Psoas muscle (tissue), 8 donors: ENCODE data around the gene SLX9. TPM values are rescaled to one million over a fixed set of nuclear protein-coding genes. Genes with fewer than 3 reads are reported as not detected.

Experiments
- ATAC-seq, 4 donors: fragments of 200-7000 bp; cut with Tn5 transposase; one replicate each; pipeline ENCODE4 v1.9.1; 2020; ENCODE audit warnings: moderate library complexity in 3 of 4, mild to moderate bottlenecking in 2 of 4
- DNase-seq, 2 donors: peaks; one replicate each; pipeline ENCODE4 v3.0.0-alpha.2; 2020
- H3K27ac ChIP-seq: fragments of 200-600 bp; one replicate; pipeline ENCODE4 v1.8.0; 2022
- H3K27me3 ChIP-seq, 3 donors: fragments of 200-600 bp in 1 of 3; one replicate each; pipeline versions ENCODE4 v1.6.1 to v1.8.0; 2013 to 2022; ENCODE audit warnings: low read length in 2 of 3, mild to moderate bottlenecking in 2 of 3, moderate library complexity in 1 of 3; ENCODE audit not compliant: insufficient read depth in 3 of 3
- H3K36me3 ChIP-seq, 2 donors: fragments of 200-600 bp in 1 of 2; one replicate each; pipeline versions ENCODE4 v1.6.1 to v1.8.0; 2013 to 2022; ENCODE audit warnings: low read depth in 1 of 2, mild to moderate bottlenecking in 1 of 2, moderate library complexity in 1 of 2; ENCODE audit not compliant: insufficient read depth in 1 of 2
- H3K4me1 ChIP-seq: fragments of 200-600 bp; one replicate; pipeline ENCODE4 v1.8.0; 2022
- H3K4me3 ChIP-seq: fragments of 200-600 bp; one replicate; pipeline ENCODE4 v1.8.0; 2022; ENCODE audit warnings: mild to moderate bottlenecking
- H3K9me3 ChIP-seq: fragments of 200-600 bp; one replicate; pipeline ENCODE4 v1.8.0; 2022
- CTCF ChIP-seq: fragments of 200-600 bp; IDR thresholded peaks from one replicate; pipeline ENCODE4 v1.8.0; 2022; ENCODE audit warnings: antibody characterized with exemption
- WGBS, 3 donors: extraction: QIAGEN DNeasy Blood & Tissue Kit; methylation state at CpG; one replicate each; pipeline versions ENCODE4 v1.1.6 to v1.1.7; 2013; 5-methylcytosine and 5-hydroxymethylcytosine counted together
- intact Hi-C, 2 donors: fragments of 100-400 bp; cut with DNase I; formaldehyde crosslinking; loops; one replicate each; pipeline versions ENCODE4 v1.11.0 to v1.14.2; 2022
- polyA plus RNA-seq, 3 donors: library from polyadenylated mRNA; stranded (reverse); fragments of 200-250 nt; gene quantifications; one replicate each; pipeline ENCODE4 v1.2.3, GENCODE V29; 2013
- total RNA-seq, 4 donors: library from RNA; stranded (reverse); fragmentation: NEBNext Ultra II Directional in 2 of 4; extraction: Animal tissue kit (Norgen Biotek cat#: 25700) in 2 of 4; gene quantifications; one replicate each; pipeline versions ENCODE4 v1.2.1 to v1.2.4, GENCODE V29; 2021 to 2023
- donor health status: healthy with polysubstance abuse.
- donor health status: DM: no; HTN: no; CAD: no; lungs with moderate emphysema.
- donor health status: Bipolar disorder and iron deficiency.
- donor health status: healthy.
- donor health status: DM: yes; HTN: yes; CAD: no.
- donor health status: DM: no; HTN: no; CAD: no.
- donor health status: DM: no; HTN: no; CAD: no.
- donor health status: DM: yes; HTN: yes; CAD: no.

Gene SLX9
- total and polyA plus RNA-seq, 7 donors = 20.2 to 69.2 (median 30.1) TPM

GRCh38 chr21:45016031-45016405 is 76.2 kb downstream of the SLX9 start:
- intact Hi-C loops = no loop called here
- H3K4me1 ChIP-seq = peaks cover 15% of the 10 kb centered on the region
- no peaks in the 10 kb centered on the region for H3K36me3 ChIP-seq
- no peak overlapping the region for H3K4me3 ChIP-seq
- WGBS, 3 donors = 59 to 71% (median 70%) methylated on average over 7 of the region's 7 CpGs
- no peak for TF ChIP-seq CTCF
- DNase-seq = peak in 1 of 2 donors; percentile 10
- H3K27ac ChIP-seq = no peak overlapping the region
- H3K9me3 ChIP-seq = no peaks in the 10 kb centered on the region
- ATAC-seq = no peak
- peaks cover 0 to 2% (median 0%) of the 10 kb centered on the region in 3 donors for H3K27me3 ChIP-seq

GRCh38 chr21:45016406-45017038 is 76.7 kb downstream of the SLX9 start:
- Histone ChIP-seq H3K27ac (no peak overlapping the region), H3K9me3 (no peaks in the 10 kb centered on the region), H3K4me3 (no peak overlapping the region), H3K27me3 (peaks cover 0 to 2% (median 0%) of the 10 kb centered on the region in 3 donors), H3K4me1 (peaks cover 15% of the 10 kb centered on the region), H3K36me3 (no peaks in the 10 kb centered on the region)
- DNase-seq (peak; percentile 14 to 40), ATAC-seq (no peak)
- 50 to 61% (median 52%) methylated on average over 15 of the region's 15 CpGs for WGBS, 3 donors
- no peak for TF ChIP-seq CTCF
- intact Hi-C loops = no loop called here

GRCh38 chr21:45017039-45017960 is 77.5 kb downstream of the SLX9 start:
- DNase-seq (peak; percentile 11 to 35), ATAC-seq (no peak)
- WGBS, 3 donors = 86 to 89% (median 88%) methylated on average over 15 of the region's 15 CpGs
- no peak for TF ChIP-seq CTCF
- intact Hi-C loops = no loop called here
- Histone ChIP-seq H3K4me1 (peaks cover 8% of the 10 kb centered on the region), H3K27ac (no peak overlapping the region), H3K27me3 (peaks cover 0 to 2% (median 0%) of the 10 kb centered on the region in 3 donors), H3K36me3 (no peaks in the 10 kb centered on the region), H3K4me3 (no peak overlapping the region), H3K9me3 (no peaks in the 10 kb centered on the region)

- Histone ChIP-seq H3K36me3 (no peaks in the 10 kb centered on the region), H3K4me3 (peak overlapping the region; percentile 60), H3K9me3 (no peaks in the 10 kb centered on the region), H3K4me1 (no peaks in the 10 kb centered on the region), H3K27ac (peak overlapping the region; percentile 60), H3K27me3 (peaks cover 0 to 2% (median 0%) of the 10 kb centered on the region in 3 donors)
- 14 to 27% (median 22%) methylated on average over 47 to 98 of the region's 101 CpGs for WGBS, 3 donors
- intact Hi-C loops = no loop called here
- DNase-seq (peak; percentile 56 to 57), ATAC-seq (peak; percentile 16 to 48 (median 27))
- TF ChIP-seq CTCF = no peak
Observed at GRCh38 chr21:45018131-45019075, 78.6 kb downstream of the SLX9 start.
